Hepatocyte (in vitro differentiated cells): ENCODE results near the gene SCGB1D1. TPM values are rescaled to one million over a fixed set of nuclear protein-coding genes. Genes with fewer than 3 reads are reported as not detected.

Experiments used
- DNase-seq: peaks from one replicate; pipeline ENCODE4 v3.0.0-alpha.2; 2016; ENCODE audit warnings: low spot score
- H2AFZ ChIP-seq: fragments of 200-600 bp; sonication (generic); 2 replicates; pipeline ENCODE4 v1.6.0; 2016; ENCODE audit warnings: antibody characterized with exemption, mild to moderate bottlenecking
- H3K27ac ChIP-seq: fragments of 200-600 bp; sonication (generic); 2 replicates; pipeline ENCODE4 v1.5.1; 2016; ENCODE audit warnings: mild to moderate bottlenecking
- H3K27me3 ChIP-seq: fragments of 200-600 bp; sonication (generic); 2 replicates; pipeline ENCODE4 v1.6.1; 2016
- H3K36me3 ChIP-seq: fragments of 200-600 bp; sonication (generic); replicated peaks from 2 replicates; pipeline ENCODE4 v1.5.1; 2016; ENCODE audit warnings: low read depth; ENCODE audit not compliant: insufficient read depth
- H3K4me1 ChIP-seq: fragments of 200-600 bp; sonication (generic); 2 replicates; pipeline ENCODE4 v1.5.1; 2016; ENCODE audit warnings: mild to moderate bottlenecking, moderate library complexity; ENCODE audit not compliant: insufficient read depth
- H3K4me2 ChIP-seq: fragments of 200-600 bp; sonication (generic); 2 replicates; pipeline ENCODE4 v1.6.0; 2016
- H3K4me3 ChIP-seq: fragments of 200-600 bp; sonication (generic); 2 replicates; pipeline ENCODE4 v1.5.1; 2016; ENCODE audit warnings: mild to moderate bottlenecking
- H3K79me2 ChIP-seq: fragments of 200-600 bp; sonication (generic); 2 replicates; pipeline ENCODE4 v1.6.0; 2017; ENCODE audit warnings: mild to moderate bottlenecking
- H3K9me2 ChIP-seq: fragments of 200-600 bp; sonication (generic); replicated peaks from 2 replicates; pipeline ENCODE4 v1.6.0; 2017; ENCODE audit warnings: mild to moderate bottlenecking; ENCODE audit not compliant: insufficient read depth
- H3K9me3 ChIP-seq: fragments of 200-600 bp; sonication (generic); 2 replicates; pipeline ENCODE4 v1.5.1; 2016; ENCODE audit warnings: low read depth, mild to moderate bottlenecking
- H4K20me1 ChIP-seq: fragments of 200-600 bp; sonication (generic); 2 replicates; pipeline ENCODE4 v1.6.0; 2016; ENCODE audit warnings: mild to moderate bottlenecking; ENCODE audit not compliant: insufficient read depth, poor library complexity, severe bottlenecking
- CTCF ChIP-seq: fragments of 200-600 bp; sonication (generic); IDR thresholded peaks from 2 replicates; pipeline ENCODE4 v1.5.1; 2016; ENCODE audit warnings: antibody characterized with exemption, mild to moderate bottlenecking; ENCODE audit not compliant: poor library complexity
- EZH2 ChIP-seq: fragments of 200-600 bp; sonication (generic); IDR thresholded peaks from 2 replicates; pipeline ENCODE4 v1.6.1; 2016; ENCODE audit warnings: antibody characterized with exemption, mild to moderate bottlenecking, borderline replicate concordance
- EZH2phosphoT487 ChIP-seq: fragments of 200-600 bp; sonication (generic); IDR thresholded peaks from one replicate; pipeline ENCODE4 v1.6.1; 2018; ENCODE audit warnings: antibody characterized with exemption, mild to moderate bottlenecking, low read depth, moderate library complexity; ENCODE audit not compliant: unreplicated experiment, severe bottlenecking
- WGBS: methylation state at CpG from one replicate; pipeline ENCODE4 v1.1.6; 2016; ENCODE audit warnings: low lambda C conversion rate; ENCODE audit errors: missing lambda C conversion rate; 5-methylcytosine and 5-hydroxymethylcytosine counted together
- polyA plus RNA-seq: library from polyadenylated mRNA; unstranded; fragments of >200 nt; fragmentation: Nextera tagmentation; extraction: Ambion mirVana; gene quantifications from 2 replicates; pipeline ENCODE4 v1.2.1, GENCODE V29; 2016
- total RNA-seq: library from RNA; depleted of rRNA; stranded (reverse); fragments of >200 nt; gene quantifications from 2 replicates; pipeline ENCODE4 v1.2.3, GENCODE V29; 2014

The SCGB1D1 gene
- total and polyA plus RNA-seq, 2 experiments from 2014 or later: not detected

- H3K36me3 ChIP-seq: no peaks in the 10 kb centered on the region
These were observed 38.3 kb upstream of the SCGB1D1 start for GRCh38 chr11:62151737-62152102.

GRCh38 chr11:62152245-62153086, 37.5 kb upstream of the SCGB1D1 start:
- Histone ChIP-seq H2AFZ (no peak overlapping the region), H3K4me2 (no peak overlapping the region), H3K4me1 (no peaks in the 10 kb centered on the region), H3K36me3 (no peaks in the 10 kb centered on the region), H3K9me2 (no peaks in the 10 kb centered on the region), H3K9me3 (no peaks in the 10 kb centered on the region), H3K27ac (no peak overlapping the region), H4K20me1 (no peaks in the 10 kb centered on the region), H3K4me3 (no peak overlapping the region), H3K27me3 (no peaks in the 10 kb centered on the region), H3K79me2 (no peaks in the 10 kb centered on the region)
- DNase-seq: no peak
- WGBS: 95% methylated on average over 14 of the region's 14 CpGs
- TF ChIP-seq CTCF (no peak), EZH2phosphoT487 (no peak), EZH2 (no peak)

More at GRCh38 chr11:62151737-62152102, 38.3 kb upstream of the SCGB1D1 start:
- Histone ChIP-seq H3K9me3 (no peaks in the 10 kb centered on the region), H3K79me2 (no peaks in the 10 kb centered on the region), H3K27me3 (no peaks in the 10 kb centered on the region), H3K9me2 (no peaks in the 10 kb centered on the region), H3K4me2 (no peak overlapping the region), H4K20me1 (no peaks in the 10 kb centered on the region), H3K4me3 (no peak overlapping the region), H3K27ac (no peak overlapping the region), H2AFZ (no peak overlapping the region), H3K4me1 (no peaks in the 10 kb centered on the region)
- TF ChIP-seq CTCF (no peak), EZH2phosphoT487 (no peak), EZH2 (no peak)
- DNase-seq: no peak
- 96% methylated on average over 9 of the region's 9 CpGs for WGBS

- no peaks in the 10 kb centered on the region for H3K79me2 ChIP-seq
- no peak for DNase-seq
- H3K4me3 ChIP-seq: no peak overlapping the region
- H2AFZ ChIP-seq: no peak overlapping the region
- H3K27me3 ChIP-seq: no peaks in the 10 kb centered on the region
- H3K27ac ChIP-seq: no peak overlapping the region
- no peak overlapping the region for H3K4me2 ChIP-seq
- no peaks in the 10 kb centered on the region for H3K9me3 ChIP-seq
- H3K4me1 ChIP-seq: no peaks in the 10 kb centered on the region
- 97% methylated on average over 2 of the region's 2 CpGs for WGBS
- H3K9me2 ChIP-seq: no peaks in the 10 kb centered on the region
- TF ChIP-seq EZH2: no peak
- no peak for TF ChIP-seq EZH2phosphoT487
- TF ChIP-seq CTCF: no peak
- no peaks in the 10 kb centered on the region for H3K36me3 ChIP-seq
- no peaks in the 10 kb centered on the region for H4K20me1 ChIP-seq
These were observed 37.0 kb upstream of the SCGB1D1 start for GRCh38 chr11:62153087-62153395.
